H9 (cell line): ENCODE results near the gene CEACAM16. TPM values are rescaled to one million over a fixed set of nuclear protein-coding genes. Genes with fewer than 3 reads are reported as not detected.
A peak's percentile ranks its signal among the peaks of the same experiment; 100 is the strongest.

Experiments used
- DNase-seq: peaks from one replicate; pipeline ENCODE4 v3.0.0-alpha.2; 2017
- H2AFZ ChIP-seq: one replicate; pipeline ENCODE4 v1.6.1; 2013; ENCODE audit warnings: mild to moderate bottlenecking, low read length, control low read depth, moderate library complexity
- H2AK5ac ChIP-seq: 2 replicates; pipeline ENCODE4 v1.6.1; 2013; ENCODE audit warnings: low read length, control low read depth, mixed read lengths; ENCODE audit not compliant: insufficient read length
- H2BK120ac ChIP-seq: one replicate; pipeline ENCODE4 v1.6.1; 2013; ENCODE audit warnings: low read depth, mild to moderate bottlenecking, low read length, control low read depth, inconsistent platforms; ENCODE audit not compliant: poor library complexity, severe bottlenecking
- H2BK12ac ChIP-seq: 2 replicates; pipeline ENCODE4 v1.6.1; 2013; ENCODE audit warnings: low read length, control low read depth, mixed read lengths, low read depth; ENCODE audit not compliant: insufficient read length
- H2BK15ac ChIP-seq: 2 replicates; pipeline ENCODE4 v1.6.1; 2013; ENCODE audit warnings: low read depth, low read length, control low read depth
- H2BK20ac ChIP-seq: one replicate; pipeline ENCODE4 v1.6.1; 2013; ENCODE audit warnings: low read depth, mild to moderate bottlenecking, low read length, control low read depth, inconsistent platforms; ENCODE audit not compliant: poor library complexity, severe bottlenecking
- H2BK5ac ChIP-seq: 2 replicates; pipeline ENCODE4 v1.6.1; 2013; ENCODE audit warnings: low read length, control low read depth, mixed read lengths; ENCODE audit not compliant: insufficient read length
- H3K14ac ChIP-seq: 2 replicates; pipeline ENCODE4 v1.6.1; 2013; ENCODE audit warnings: low read length, control low read depth; ENCODE audit not compliant: insufficient read depth
- H3K18ac ChIP-seq: 2 replicates; pipeline ENCODE4 v1.6.1; 2013; ENCODE audit warnings: low read depth, mild to moderate bottlenecking, mixed read lengths, low read length, control low read depth; ENCODE audit not compliant: insufficient read length
- H3K23ac ChIP-seq: 2 replicates; pipeline ENCODE4 v1.6.1; 2013; ENCODE audit warnings: low read length, control low read depth, mixed read lengths, low read depth; ENCODE audit not compliant: insufficient read length
- H3K23me2 ChIP-seq: 2 replicates; pipeline ENCODE4 v1.6.1; 2013; ENCODE audit warnings: low read depth, mild to moderate bottlenecking, mixed read lengths, low read length, control low read depth; ENCODE audit not compliant: insufficient read length, poor library complexity, severe bottlenecking
- H3K27ac ChIP-seq: 2 replicates; pipeline ENCODE4 v1.5.1; 2013; ENCODE audit warnings: low read length, control low read depth, mixed read lengths, low read depth; ENCODE audit not compliant: insufficient read length
- H3K27me3 ChIP-seq: 2 replicates; pipeline ENCODE4 v1.6.1; 2013; ENCODE audit warnings: low read length, control low read depth, inconsistent platforms; ENCODE audit not compliant: insufficient read depth
- H3K4ac ChIP-seq: 2 replicates; pipeline ENCODE4 v1.6.1; 2013; ENCODE audit warnings: low read depth, mild to moderate bottlenecking, control low read depth, inconsistent platforms, low read length, moderate library complexity
- H3K4me1 ChIP-seq: 2 replicates; pipeline ENCODE4 v1.6.1; 2013; ENCODE audit warnings: low read length, control low read depth, inconsistent platforms; ENCODE audit not compliant: insufficient read depth
- H3K4me2 ChIP-seq: 2 replicates; pipeline ENCODE4 v1.6.1; 2013; ENCODE audit warnings: low read length, control low read depth, mixed read lengths; ENCODE audit not compliant: insufficient read length, insufficient read depth
- H3K56ac ChIP-seq: 2 replicates; pipeline ENCODE4 v1.6.1; 2013; ENCODE audit warnings: low read depth, mild to moderate bottlenecking, mixed read lengths, low read length, control low read depth; ENCODE audit not compliant: insufficient read length
- H3K79me1 ChIP-seq: 2 replicates; pipeline ENCODE4 v1.6.1; 2013; ENCODE audit warnings: low read depth, mild to moderate bottlenecking, moderate library complexity, low read length, control low read depth, inconsistent platforms; ENCODE audit not compliant: insufficient read depth, poor library complexity, severe bottlenecking
- H3K79me2 ChIP-seq: 2 replicates; pipeline ENCODE4 v1.6.1; 2013; ENCODE audit warnings: low read length, control low read depth, inconsistent platforms; ENCODE audit not compliant: insufficient read depth
- H3K9ac ChIP-seq: 2 replicates; pipeline ENCODE4 v1.6.1; 2013; ENCODE audit warnings: low read length, control low read depth, mixed read lengths; ENCODE audit not compliant: insufficient read length; ENCODE audit errors: extremely low read depth
- H3K9me3 ChIP-seq: one replicate; pipeline ENCODE4 v1.6.1; 2013; ENCODE audit warnings: low read depth, low read length, inconsistent platforms; ENCODE audit not compliant: control insufficient read depth
- H3T11ph ChIP-seq: one replicate; pipeline ENCODE4 v1.6.1; 2013; ENCODE audit warnings: mild to moderate bottlenecking, low read length, control low read depth, inconsistent platforms
- H4K20me1 ChIP-seq: one replicate; pipeline ENCODE4 v1.6.1; 2013; ENCODE audit not compliant: control insufficient read depth, insufficient read length, insufficient read depth
- H4K5ac ChIP-seq: 2 replicates; pipeline ENCODE4 v1.6.1; 2013; ENCODE audit warnings: low read depth, mild to moderate bottlenecking, mixed read lengths, low read length, control low read depth; ENCODE audit not compliant: insufficient read length
- H4K8ac ChIP-seq: replicated peaks from 2 replicates; pipeline ENCODE4 v1.6.1; 2013; ENCODE audit warnings: low read length, control low read depth, mixed read lengths, low read depth; ENCODE audit not compliant: insufficient read length
- H4K91ac ChIP-seq: 2 replicates; pipeline ENCODE4 v1.6.1; 2013; ENCODE audit warnings: low read depth, mild to moderate bottlenecking, moderate library complexity, mixed read lengths, low read length, control low read depth; ENCODE audit not compliant: insufficient read length
- H3K27ac Mint-ChIP-seq, 3 experiments: 2 replicates in 2 of 3; 3 replicates in 1 of 3; pipeline ENCODE4 v1.8.0; 2020 to 2021; ENCODE audit warnings: mixed read lengths in 3 of 3, mild to moderate bottlenecking in 1 of 3, moderate library complexity in 1 of 3
- H3K27me3 Mint-ChIP-seq: 2 replicates; pipeline ENCODE4 v1.8.0; 2021; ENCODE audit warnings: low read depth, mild to moderate bottlenecking, moderate library complexity, mixed read lengths
- H3K36me3 Mint-ChIP-seq, 3 experiments: 2 replicates in 2 of 3; 3 replicates in 1 of 3; pipeline ENCODE4 v1.8.0; 2020 to 2021; ENCODE audit warnings: low read depth in 3 of 3, mixed read lengths in 3 of 3; ENCODE audit not compliant: insufficient read depth in 1 of 3
- H3K4me1 Mint-ChIP-seq, 2 experiments: 2 replicates each; pipeline ENCODE4 v1.8.0; 2020; ENCODE audit warnings: mixed read lengths in 2 of 2
- H3K4me3 Mint-ChIP-seq, 2 experiments: 2 replicates in 1 of 2; 3 replicates in 1 of 2; pipeline ENCODE4 v1.8.0; 2020 to 2021; ENCODE audit warnings: mild to moderate bottlenecking in 2 of 2, mixed read lengths in 2 of 2, moderate library complexity in 1 of 2
- H3K9me3 Mint-ChIP-seq, 2 experiments: 2 replicates in 1 of 2; 3 replicates in 1 of 2; pipeline ENCODE4 v1.8.0; 2020; ENCODE audit warnings: mild to moderate bottlenecking in 2 of 2, mixed read lengths in 2 of 2, moderate library complexity in 1 of 2
- CTCF ChIP-seq: fragments of 200-600 bp; sonication (generic); conservative IDR thresholded peaks from 3 replicates; pipeline ENCODE4 v1.8.0; 2021; ENCODE audit warnings: antibody characterized with exemption, mild to moderate bottlenecking
- WGBS: extraction: QIAGEN DNeasy Blood & Tissue Kit; methylation state at CpG from one replicate; pipeline ENCODE4 v1.1.7; 2013; ENCODE audit warnings: missing lambda C conversion rate, low lambda C conversion rate, mixed read lengths; ENCODE audit not compliant: insufficient read length; ENCODE audit errors: extremely low coverage; 5-methylcytosine and 5-hydroxymethylcytosine counted together
- long read RNA-seq: library from polyadenylated mRNA; unstranded; transcript quantifications from one replicate; pipeline ENCODE4 v2.0.0, GENCODE V29; 2020
- total RNA-seq: library from RNA; stranded (reverse); gene quantifications from 2 replicates; pipeline ENCODE4 v1.2.1, GENCODE V29; 2021

CEACAM16 gene
- total RNA-seq, result not detected in 2 replicates
- long read RNA-seq, result 0 reads

- Histone ChIP-seq H3K27ac (no peak within 1 kb of the TSS), H2AK5ac (no peak within 1 kb of the TSS), H3K18ac (no peak within 1 kb of the TSS), H2BK15ac (no peak within 1 kb of the TSS), H3K9me3 (no peaks in the 10 kb centered on the region), H3K56ac (no peak within 1 kb of the TSS), H2BK12ac (no peak within 1 kb of the TSS), H3K79me2 (no peaks in the 10 kb centered on the region), H3T11ph (no peak within 1 kb of the TSS), H4K8ac (no peak within 1 kb of the TSS), H3K79me1 (no peaks in the 10 kb centered on the region), H3K23me2 (no peaks in the 10 kb centered on the region), H3K23ac (no peak within 1 kb of the TSS), H3K4me1 (no peaks in the 10 kb centered on the region), H4K91ac (no peak within 1 kb of the TSS), H2BK120ac (no peak within 1 kb of the TSS), H3K14ac (no peak within 1 kb of the TSS; the same call in 1 of the 2 replicates), H2BK20ac (no peak within 1 kb of the TSS), H3K27me3 (no peaks in the 10 kb centered on the region), H4K20me1 (no peaks in the 10 kb centered on the region), H4K5ac (no peak within 1 kb of the TSS), H2BK5ac (no peak within 1 kb of the TSS), H2AFZ (no peak within 1 kb of the TSS), H3K9ac (no peak within 1 kb of the TSS), H3K4me2 (no peak within 1 kb of the TSS), H3K4ac (no peak within 1 kb of the TSS)
- no peak for TF ChIP-seq CTCF
- peaks cover 9% of the 10 kb centered on the region for H3K27me3 Mint-ChIP-seq
- no CpG with 5 or more reads among the region's 13 CpGs for WGBS
- no peaks in the 10 kb centered on the region for H3K9me3 Mint-ChIP-seq
- no peak for DNase-seq
- peaks cover 10% of the 10 kb centered on the region in 2 experiments for H3K4me1 Mint-ChIP-seq
- H3K4me3 Mint-ChIP-seq, result no peak within 1 kb of the TSS; a peak in 1 of 5 replicates
- peak within 1 kb of the TSS in 1 of 3 experiments; percentile 27; a peak in 1 of 7 replicates for H3K27ac Mint-ChIP-seq
- H3K36me3 Mint-ChIP-seq, result no peaks in the 10 kb centered on the region
Measured at GRCh38 chr19:44698492-44699201, at the start of gene CEACAM16. Gene CEACAM16, plus strand, starts transcription at chr19:44699151. Its CDS starts 2,306 bp downstream, at chr19:44701457.
